Prostate gland (tissue), 2 donors: ENCODE data around the gene TPO.

ENCODE experiments used
- CTCF ChIP-seq, 4 experiments: fragments of 200-600 bp in 2 of 4; fragments of 450-650 bp in 2 of 4; sonication (generic) in 2 of 4; IDR thresholded peaks; 1 replicate in 3 of 4; 2 replicates in 1 of 4; pipeline ENCODE4 v1.5.1; 2016 to 2019; ENCODE audit warnings: antibody characterized with exemption in 4 of 4, mild to moderate bottlenecking in 2 of 4, moderate library complexity in 2 of 4
- POLR2AphosphoS5 ChIP-seq: sonication (generic); formaldehyde crosslinking; IDR thresholded peaks from one replicate; pipeline ENCODE4 v1.6.1; 2017; ENCODE audit warnings: antibody characterized with exemption

DNA sequence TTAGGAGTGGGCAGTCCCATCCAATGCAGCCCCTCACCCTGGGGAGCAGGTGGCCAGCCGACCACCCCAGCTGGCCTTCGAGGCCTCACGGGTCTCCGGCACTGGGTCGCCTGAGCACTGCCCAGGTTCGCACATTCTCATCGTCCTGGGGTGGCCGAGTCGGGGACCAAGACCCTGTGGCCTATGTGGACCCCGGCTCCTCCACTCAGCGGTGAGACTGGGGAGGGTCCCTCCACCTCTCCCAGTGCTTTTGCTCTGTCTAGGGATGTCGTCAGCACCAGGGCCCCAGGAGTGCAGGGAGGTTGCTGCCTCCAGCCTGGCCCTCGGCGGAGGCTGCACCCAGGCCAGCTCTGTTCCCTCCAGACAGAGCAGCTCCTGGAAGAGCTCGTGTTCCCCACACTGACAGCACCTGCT, 89.6 kb downstream of the TPO start:
- TF ChIP-seq CTCF (IDR thresholded peaks at IDR 0.05): no peak
- TF ChIP-seq POLR2AphosphoS5: no peak
